Stimulated activated CD4-positive, alpha-beta T cell treated with anti-CD3 and anti-CD28 coated beads, Interleukin-2, amount 100 ng/mL, for 48 hours (primary cell): ENCODE data around the gene GPRC5A.

Experiments
- DNase-seq, 2 donors: peaks; one replicate each; pipeline ENCODE4 v3.0.0-alpha.2; 2020

The GPRC5A gene

DNA sequence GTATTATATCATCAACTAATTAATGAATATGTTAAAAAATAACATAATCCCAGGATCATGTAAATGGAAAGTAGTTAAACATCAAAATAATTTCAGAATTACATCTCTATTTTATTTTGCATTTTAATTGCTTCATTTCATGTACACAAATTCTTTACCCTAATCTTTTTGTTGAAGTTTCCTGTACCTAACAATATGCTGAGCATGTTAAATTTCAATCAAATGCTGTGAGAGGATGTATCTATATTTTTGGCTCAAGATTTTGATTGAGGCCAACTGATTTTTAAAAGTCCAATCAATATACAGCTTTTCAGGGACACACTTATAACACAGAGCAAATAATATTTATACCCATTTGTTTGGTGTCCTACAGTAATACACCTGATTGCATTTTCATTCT lies 54.2 kb downstream of the GPRC5A start:
- DNase-seq, result no peak

DNA sequence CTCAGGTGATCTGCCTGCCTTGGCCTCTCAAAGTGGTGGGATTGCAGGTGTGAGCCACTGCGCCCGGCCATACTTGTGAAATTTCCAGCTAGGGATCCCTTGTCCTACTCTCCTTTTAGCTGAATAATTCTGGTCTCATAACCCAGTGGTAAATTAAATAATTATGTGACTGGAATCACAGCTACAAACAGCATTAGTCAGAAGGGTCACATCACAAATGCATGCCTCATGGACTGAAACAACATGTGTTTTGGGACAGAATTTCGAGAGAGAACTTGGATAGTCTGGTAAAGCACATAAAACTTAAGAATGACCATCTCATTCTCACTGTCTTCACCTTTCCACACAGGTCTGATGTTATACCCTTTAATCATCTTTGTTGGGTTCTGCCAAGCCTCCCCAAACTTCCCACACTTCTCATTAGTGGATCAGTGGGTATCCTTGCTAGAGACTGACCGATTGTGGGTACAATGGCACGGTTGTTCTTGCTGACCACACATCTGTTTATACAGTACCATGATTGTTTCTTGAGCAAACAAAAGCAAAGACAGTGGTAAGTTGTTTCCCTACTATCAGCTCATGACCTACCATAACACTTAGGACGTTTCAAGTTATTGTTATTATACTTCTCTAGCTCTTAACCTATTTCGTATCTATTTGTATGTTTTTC lies 55.5 kb downstream of the GPRC5A start:
- no peak for DNase-seq

DNA sequence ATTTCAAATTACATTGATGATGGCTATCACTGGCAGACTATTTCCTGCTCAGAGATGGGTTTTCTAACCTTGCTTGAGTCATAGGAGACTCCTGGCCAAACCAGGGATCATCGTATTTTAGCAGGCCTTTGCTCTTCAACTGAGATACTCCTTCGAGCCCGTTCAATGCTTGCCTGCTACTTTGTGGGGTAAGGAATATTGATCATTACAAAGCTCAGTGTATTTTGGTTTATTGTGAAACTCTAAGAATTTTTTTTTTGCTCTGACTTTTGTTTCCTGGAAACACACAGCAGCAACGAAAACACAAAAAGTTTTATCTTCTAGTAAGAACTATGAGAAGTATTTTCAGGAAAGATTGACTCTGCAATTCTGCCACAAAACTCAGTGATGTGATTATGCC lies 56.5 kb downstream of the GPRC5A start:
- DNase-seq, result no peak

DNA sequence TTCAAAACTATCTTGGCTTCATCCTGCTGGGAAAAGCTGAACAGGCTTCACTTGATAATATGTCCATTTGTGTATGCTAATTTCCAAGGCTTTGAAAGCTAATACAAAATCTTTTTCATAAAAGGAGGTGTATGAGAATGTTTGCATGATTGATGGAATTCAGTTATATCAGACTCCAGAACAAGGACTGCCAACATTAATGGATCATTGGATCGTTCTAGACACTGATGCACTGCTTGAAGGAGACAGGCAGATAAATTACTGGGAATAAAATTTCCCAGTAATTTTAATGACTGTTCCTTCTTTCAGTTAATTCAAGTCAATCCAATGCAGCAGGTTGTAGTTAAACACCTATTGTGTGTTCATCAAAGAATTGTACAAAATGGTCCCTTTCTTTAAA lies 60.1 kb downstream of the GPRC5A start:
- no peak for DNase-seq

DNA sequence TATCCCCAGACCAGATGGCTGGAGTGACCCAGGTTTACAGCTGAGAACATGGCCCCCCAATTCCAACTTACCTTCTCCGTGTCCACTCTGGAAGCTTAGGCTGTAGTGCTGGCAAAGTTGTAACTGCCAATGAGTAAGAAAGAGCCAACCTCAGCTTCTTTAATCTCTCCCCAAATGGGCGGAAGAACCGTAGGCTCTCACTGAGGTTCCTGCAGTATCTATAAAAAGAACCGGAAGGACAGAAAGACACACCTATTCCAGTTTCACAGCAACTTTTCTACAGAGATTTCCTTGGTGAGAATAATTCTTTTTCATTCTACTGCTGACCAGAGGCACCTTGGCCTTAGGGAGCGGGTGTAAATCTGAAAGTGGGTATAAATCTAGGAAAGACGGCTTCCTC lies 60.7 kb downstream of the GPRC5A start, which contains the start of gene GPRC5D:
TSS of gene GPRC5D (minus strand) at position 135 of the 400 bp plus-strand sequence. CDS start 1,786 bp downstream, outside the sequence.
- no peak for DNase-seq

DNA sequence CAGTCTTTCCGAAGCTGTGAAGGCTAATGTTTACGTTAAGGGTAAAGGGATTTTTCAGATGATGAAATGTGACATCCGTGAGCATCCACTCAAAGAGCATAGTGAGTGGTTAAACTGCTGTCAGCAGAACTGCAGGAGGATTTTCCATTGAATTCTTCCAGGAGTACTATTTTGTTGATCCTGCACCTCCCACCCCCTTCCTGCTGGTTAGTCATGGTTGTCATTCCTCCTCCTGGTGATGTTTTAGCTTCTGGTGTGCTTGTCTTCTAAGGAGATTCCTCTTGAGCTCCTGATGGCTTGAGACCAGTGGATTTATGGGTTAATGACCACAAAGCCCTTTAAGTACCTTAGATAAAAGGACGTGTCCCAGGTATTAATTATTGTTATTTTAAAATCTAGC lies 63.0 kb downstream of the GPRC5A start:
- no peak for DNase-seq

DNA sequence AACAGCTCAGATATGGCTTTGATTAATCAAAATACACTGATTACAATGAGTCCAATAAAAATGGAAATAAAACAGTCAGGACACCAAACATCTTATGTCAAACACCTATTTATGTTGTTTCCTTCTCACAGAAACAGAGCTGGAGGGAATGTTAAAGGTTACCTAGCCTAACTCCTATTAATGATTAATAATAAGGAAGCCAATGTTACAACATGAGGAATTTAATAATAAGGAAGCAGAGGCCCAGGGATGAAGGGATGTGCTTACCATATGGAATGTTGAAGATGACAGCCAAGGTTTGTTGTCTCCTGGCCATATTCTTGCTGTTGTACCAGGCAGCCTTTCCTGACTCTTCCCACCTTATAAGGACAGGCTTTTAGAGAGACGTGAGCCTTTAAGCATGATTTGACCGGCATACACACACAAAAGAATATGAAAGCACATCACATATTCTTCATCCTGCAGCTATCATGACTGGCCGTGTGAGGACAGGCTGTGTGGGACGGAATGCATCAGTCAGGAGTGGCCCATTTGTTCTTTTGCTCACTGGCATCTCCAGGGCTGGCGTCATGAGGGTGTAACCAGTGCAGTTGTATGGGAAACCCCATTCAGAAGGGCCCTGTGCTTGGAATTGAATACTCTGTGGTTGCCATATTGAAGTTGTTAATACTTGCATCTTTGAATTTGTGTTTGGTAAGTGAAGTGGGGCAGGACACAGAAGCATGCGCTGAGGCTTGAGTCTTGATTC lies 63.7 kb downstream of the GPRC5A start:
- DNase-seq, result no peak

DNA sequence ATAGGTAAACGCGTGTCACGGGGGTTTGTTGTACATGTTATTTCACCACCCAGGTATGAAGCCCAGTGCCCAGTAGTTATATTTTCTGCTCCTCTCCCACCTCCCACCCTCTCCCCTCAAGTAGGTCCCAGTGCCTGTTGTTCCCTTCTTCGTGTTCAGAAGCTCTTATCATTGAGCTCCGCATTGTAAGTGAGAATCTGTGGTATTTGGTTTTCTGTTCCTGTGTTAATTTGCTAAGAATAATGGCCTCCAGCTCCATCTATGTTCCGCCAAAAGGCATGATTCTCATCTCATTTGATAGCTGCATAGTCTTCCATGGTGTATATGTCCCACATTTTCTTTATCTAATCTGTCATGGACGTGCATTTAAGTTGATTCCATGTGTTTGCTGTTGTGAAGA lies 67.5 kb downstream of the GPRC5A start:
- DNase-seq, result no peak

DNA sequence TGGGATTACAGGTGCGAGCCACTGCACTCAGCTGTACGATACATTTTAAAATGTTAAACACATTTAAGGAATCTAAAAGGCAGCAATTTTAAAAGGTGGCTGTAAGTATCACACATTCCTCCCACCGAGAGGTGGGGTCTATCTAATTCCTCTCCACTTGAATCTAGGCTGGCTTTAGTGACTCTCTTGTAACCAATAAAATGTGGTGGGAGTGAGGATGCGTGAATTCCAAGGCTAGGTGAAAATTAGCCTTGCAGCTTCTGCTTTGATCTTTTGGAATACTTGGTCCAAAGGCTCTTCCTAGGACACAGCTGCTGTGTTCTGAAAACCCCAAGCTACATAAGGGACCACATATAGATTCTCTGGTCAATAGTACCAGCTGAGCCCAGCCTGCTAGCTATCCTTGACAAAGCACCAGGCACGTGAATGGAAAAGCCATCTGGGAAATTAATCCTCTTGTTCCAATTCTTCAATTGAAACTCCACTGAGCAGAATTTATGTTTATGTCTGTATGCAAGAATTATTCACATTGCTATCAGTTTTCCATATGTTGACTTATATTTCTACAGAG lies 69.4 kb downstream of the GPRC5A start:
- no peak for DNase-seq

DNA sequence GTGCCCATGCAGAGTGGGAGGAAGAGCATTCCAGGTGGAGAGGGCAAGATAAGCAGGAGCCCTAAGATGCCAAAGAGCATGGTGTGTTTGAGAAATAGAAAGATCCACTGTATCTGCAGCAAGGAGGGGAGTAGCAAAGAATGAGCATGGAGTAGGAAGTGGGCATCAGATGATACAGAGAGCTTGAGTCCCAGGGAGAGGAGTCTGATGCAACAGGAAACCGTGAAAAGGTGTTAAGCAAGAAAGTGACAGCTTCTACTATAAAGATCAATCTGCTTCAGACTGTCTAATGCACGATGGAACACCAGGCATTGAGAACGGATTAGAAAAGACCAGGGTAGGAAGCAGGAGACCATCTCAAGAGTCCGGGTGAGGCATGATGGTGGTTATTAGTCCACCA lies 72.9 kb downstream of the GPRC5A start:
- DNase-seq, result no peak

DNA sequence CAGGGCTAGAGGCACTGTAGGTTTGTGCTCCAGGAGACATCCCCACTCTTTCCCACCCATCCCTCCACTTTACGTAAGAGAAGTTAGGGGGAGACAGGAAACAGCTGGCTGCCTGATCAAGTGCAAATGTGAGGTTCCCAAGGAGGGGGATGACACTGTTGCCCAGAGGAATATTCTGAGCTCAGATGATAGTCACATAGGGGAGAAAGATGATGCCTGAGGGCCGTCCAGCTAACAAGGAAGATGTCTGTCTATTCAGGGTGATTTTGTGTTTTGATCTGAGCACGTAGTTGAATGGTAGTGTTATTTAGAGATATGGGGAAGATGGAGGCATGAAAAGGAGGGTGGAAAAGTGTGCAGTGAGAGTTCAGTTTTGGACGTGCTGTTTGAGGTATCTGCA lies 74.5 kb downstream of the GPRC5A start:
- no peak for DNase-seq
